GM12873 (cell line): ENCODE measurements around the gene TTBK1.

Experiments used
- CTCF ChIP-seq: IDR thresholded peaks from 2 replicates; pipeline ENCODE4 v1.5.1; 2012; ENCODE audit warnings: low read depth, mild to moderate bottlenecking, moderate library complexity, low read length, control low read depth; ENCODE audit not compliant: insufficient read depth; ENCODE audit errors: missing control alignments

The TTBK1 gene

GRCh38 chr6:43242908-43243663 lies at the start of gene TTBK1:
TSS of gene TTBK1 (plus strand) at chr6:43243481. CDS start at chr6:43246661, 3,180 bp downstream.
- no peak for TF ChIP-seq CTCF

GRCh38 chr6:43193929-43194328 lies 49.4 kb upstream of the TTBK1 start:
- TF ChIP-seq CTCF: no peak

- TF ChIP-seq CTCF: no peak
These were observed 46.9 kb upstream of the TTBK1 start for GRCh38 chr6:43196337-43196736.

- TF ChIP-seq CTCF: no peak
These were observed 43.4 kb upstream of the TTBK1 start for GRCh38 chr6:43199912-43200311.

- TF ChIP-seq CTCF: no peak
These were observed 42.7 kb upstream of the TTBK1 start for GRCh38 chr6:43200541-43200940.

- TF ChIP-seq CTCF: no peak
These were observed 40.8 kb upstream of the TTBK1 start for GRCh38 chr6:43202451-43202850.

- TF ChIP-seq CTCF: no peak
These were observed 40.1 kb upstream of the TTBK1 start for GRCh38 chr6:43203029-43203717.
